HG02623 (cell line): Measurements from ENCODE around the gene MCMBP.
A peak's percentile ranks its signal among the peaks of the same experiment; 100 is the strongest.
"Not testable (repeated sequence)": the region's sequence is repeated elsewhere in the genome, so short reads cannot be mapped to it uniquely, and the experiment has no call there.

Experiments used
- ATAC-seq: cut with Tn5 transposase; IDR thresholded peaks from one replicate; pipeline ENCODE4 v1.9.1; 2021; ENCODE audit warnings: moderate library complexity; ENCODE audit not compliant: unreplicated experiment

Gene MCMBP, protein sequence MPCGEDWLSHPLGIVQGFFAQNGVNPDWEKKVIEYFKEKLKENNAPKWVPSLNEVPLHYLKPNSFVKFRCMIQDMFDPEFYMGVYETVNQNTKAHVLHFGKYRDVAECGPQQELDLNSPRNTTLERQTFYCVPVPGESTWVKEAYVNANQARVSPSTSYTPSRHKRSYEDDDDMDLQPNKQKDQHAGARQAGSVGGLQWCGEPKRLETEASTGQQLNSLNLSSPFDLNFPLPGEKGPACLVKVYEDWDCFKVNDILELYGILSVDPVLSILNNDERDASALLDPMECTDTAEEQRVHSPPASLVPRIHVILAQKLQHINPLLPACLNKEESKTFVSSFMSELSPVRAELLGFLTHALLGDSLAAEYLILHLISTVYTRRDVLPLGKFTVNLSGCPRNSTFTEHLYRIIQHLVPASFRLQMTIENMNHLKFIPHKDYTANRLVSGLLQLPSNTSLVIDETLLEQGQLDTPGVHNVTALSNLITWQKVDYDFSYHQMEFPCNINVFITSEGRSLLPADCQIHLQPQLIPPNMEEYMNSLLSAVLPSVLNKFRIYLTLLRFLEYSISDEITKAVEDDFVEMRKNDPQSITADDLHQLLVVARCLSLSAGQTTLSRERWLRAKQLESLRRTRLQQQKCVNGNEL

GRCh38 chr10:119872610-119872859, at the start of gene MCMBP:
MCMBP (minus strand) TSS chr10:119872843; CDS start chr10:119872584, 259 bp downstream.
- ATAC-seq = no peak

DNA sequence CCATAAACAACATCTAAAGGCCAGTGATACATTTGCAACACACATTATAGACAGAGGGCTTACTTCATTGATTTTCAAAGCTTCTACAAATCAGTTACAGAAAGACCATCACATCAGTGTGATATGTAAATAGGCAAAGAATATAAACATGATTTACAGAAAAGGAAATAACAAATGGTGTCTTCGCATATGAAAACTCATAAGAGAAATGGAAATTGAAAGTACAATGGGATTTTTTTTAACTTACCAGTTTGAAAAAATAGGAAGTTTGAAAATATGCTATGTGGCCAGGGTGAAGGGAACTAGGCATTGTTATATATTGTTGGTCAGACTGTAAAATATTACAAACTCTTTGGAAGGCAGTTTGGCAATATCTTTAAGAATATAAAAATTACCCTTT, 47.2 kb upstream of the MCMBP start:
- ATAC-seq = peak; percentile 66

DNA sequence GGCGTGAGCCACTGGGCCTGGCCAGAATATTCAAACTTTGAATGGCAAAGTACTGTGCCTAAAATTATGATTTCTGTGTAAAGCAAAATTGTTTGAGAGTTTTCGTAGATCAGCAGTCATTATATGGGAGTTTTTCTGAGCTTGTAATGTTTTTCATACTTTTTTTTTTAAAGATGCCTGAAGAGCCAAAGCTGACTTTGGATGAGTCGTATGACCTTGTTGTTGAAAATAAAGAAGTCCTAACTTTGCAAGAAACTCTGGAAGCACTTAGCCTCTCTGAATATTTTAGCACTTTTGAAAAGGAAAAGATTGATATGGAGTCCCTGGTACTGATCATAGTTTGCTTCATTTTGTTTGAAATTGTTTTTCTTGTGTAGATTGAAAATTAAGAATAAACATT, 46.6 kb upstream of the MCMBP start:
- no peak for ATAC-seq

- no peak for ATAC-seq
Measured at GRCh38 chr10:119917777-119918176, 45.1 kb upstream of the MCMBP start.

DNA sequence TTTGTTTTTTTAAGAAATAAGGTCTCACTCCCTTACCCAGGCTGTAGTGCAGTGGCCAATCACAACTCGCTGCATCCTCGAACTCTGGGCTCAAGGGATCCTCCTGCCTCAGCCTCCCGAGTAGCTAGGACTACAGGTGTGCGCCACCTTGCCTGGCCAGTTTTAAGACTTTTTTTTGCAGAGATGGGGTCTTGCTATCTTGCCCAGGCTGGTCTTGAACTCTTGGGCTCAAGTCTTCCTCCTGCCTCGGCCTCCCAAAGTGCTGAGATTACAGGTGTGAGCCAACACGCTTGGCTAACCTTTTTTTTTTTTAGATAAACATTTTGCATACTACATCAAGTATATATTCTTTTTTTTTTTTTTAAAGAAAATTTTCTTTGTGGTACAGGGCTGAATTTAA, 38.0 kb upstream of the MCMBP start:
- ATAC-seq = no peak

GRCh38 chr10:119908166-119908565, 35.5 kb upstream of the MCMBP start:
- no peak for ATAC-seq

- not testable (repeated sequence) for ATAC-seq
Measured at GRCh38 chr10:119907695-119908094, 35.1 kb upstream of the MCMBP start.

GRCh38 chr10:119903946-119904666, 31.5 kb upstream of the MCMBP start:
- no peak for ATAC-seq

- no peak for ATAC-seq
Measured at GRCh38 chr10:119898577-119898976, 25.9 kb upstream of the MCMBP start.

GRCh38 chr10:119896937-119897770, 24.5 kb upstream of the MCMBP start:
- ATAC-seq = no peak

- no peak for ATAC-seq
Measured at GRCh38 chr10:119896061-119896655, 23.5 kb upstream of the MCMBP start.

GRCh38 chr10:119893845-119894427, 21.3 kb upstream of the MCMBP start:
- no peak for ATAC-seq

GRCh38 chr10:119893074-119893473, 20.4 kb upstream of the MCMBP start:
- no peak for ATAC-seq

GRCh38 chr10:119892188-119893065, 19.8 kb upstream of the MCMBP start, which contains the start of gene SEC23IP:
SEC23IP (plus strand) TSS chr10:119892730; CDS start chr10:119892783, 53 bp downstream.
- peak; percentile 98 for ATAC-seq

- not testable (repeated sequence) for ATAC-seq
Measured at GRCh38 chr10:119891849-119892187, 19.2 kb upstream of the MCMBP start.

DNA sequence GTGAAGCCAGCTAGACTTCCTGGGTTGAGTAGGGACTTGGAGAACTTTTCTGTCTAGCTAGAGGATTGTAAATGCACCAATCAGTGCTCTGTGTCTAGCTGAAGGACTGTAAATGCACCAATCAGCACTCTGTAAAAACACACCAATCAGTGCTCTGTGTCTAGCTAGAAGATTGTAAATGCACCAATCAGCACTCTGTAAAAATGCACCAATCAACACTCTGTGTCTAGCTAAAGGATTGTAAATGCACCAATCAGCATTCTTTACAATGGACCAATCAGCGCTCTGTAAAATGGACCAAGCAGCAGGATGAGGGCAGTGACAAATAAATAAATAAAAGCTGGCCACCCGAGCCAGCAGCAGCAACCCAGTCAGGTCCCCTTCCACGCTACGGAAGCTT, 17.7 kb upstream of the MCMBP start:
- not testable (repeated sequence) for ATAC-seq

DNA sequence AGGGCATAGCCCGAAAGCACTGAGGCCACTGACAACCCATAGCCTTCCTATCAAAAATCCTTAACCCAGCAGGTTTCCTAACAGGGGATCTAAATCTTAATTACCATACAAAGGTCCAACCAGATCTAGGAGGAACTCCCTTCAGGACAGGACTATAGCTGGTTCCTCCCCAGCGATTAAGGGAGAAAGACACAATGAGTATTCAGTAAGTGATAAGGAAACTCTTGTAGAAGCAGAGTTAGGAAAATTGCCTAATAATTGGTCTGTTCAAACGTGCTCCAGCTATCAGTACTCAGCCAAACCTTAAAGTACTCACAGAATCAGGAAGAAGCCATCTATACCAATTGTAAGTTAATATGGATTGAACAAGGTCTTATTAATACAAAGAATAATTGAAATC, 16.6 kb upstream of the MCMBP start:
- not testable (repeated sequence) for ATAC-seq

DNA sequence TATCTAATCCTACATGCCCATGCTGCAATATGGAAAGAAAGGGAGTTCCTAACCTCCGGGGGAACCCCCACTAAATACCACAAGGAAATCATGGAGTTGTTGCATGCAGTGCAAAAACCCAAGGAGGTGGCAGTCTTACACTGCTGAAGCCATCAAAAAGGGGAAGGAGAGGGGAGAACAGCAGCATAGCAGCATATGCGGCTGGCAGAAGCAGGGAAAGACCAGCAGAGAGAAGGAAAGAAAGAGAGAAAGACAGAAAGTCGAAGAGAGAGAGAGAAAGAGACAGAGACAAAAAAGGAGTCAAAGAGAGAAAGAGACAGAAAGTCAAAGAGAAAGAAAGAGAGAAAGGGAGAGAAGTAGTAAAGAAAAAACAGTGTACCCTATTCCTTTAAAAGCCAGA, 16.1 kb upstream of the MCMBP start:
- not testable (repeated sequence) for ATAC-seq

- not testable (repeated sequence) for ATAC-seq
Measured at GRCh38 chr10:119886070-119886469, 13.4 kb upstream of the MCMBP start.
